NK-92 (cell line): ENCODE measurements around the gene C11orf58.
A peak's percentile ranks its signal among the peaks of the same experiment; 100 is the strongest.

Experiments used
- DNase-seq: peaks from one replicate; lab custom pipeline; 2025; ENCODE audit not compliant: unreplicated experiment; lab: John Stamatoyannopoulos, UW

C11orf58 gene

GRCh38 chr11:16738193-16738946, at the start of gene C11orf58:
Gene C11orf58 (plus strand): TSS chr11:16738647. CDS start chr11:16738779, 132 bp downstream.
- DNase-seq, result peak; percentile 75

GRCh38 chr11:16690086-16690485, 48.4 kb upstream of the C11orf58 start:
- DNase-seq, result no peak

GRCh38 chr11:16703795-16704194, 34.7 kb upstream of the C11orf58 start:
- DNase-seq, result no peak

GRCh38 chr11:16713594-16713993, 24.9 kb upstream of the C11orf58 start:
- no peak for DNase-seq

GRCh38 chr11:16722581-16723344, 15.7 kb upstream of the C11orf58 start:
- no peak for DNase-seq

- no peak for DNase-seq
Observed at GRCh38 chr11:16727806-16728205, 10.6 kb upstream of the C11orf58 start.

GRCh38 chr11:16737818-16738192, 642 bp upstream of the C11orf58 start:
- DNase-seq, result no peak

GRCh38 chr11:16738947-16739815, 734 bp downstream of the C11orf58 start:
- no peak for DNase-seq

- no peak for DNase-seq
Observed at GRCh38 chr11:16741473-16741872, 3.0 kb downstream of the C11orf58 start.

GRCh38 chr11:16743478-16743877, 5.0 kb downstream of the C11orf58 start:
- no peak for DNase-seq

- DNase-seq, result no peak
Observed at GRCh38 chr11:16744128-16744725, 5.8 kb downstream of the C11orf58 start.

- no peak for DNase-seq
Observed at GRCh38 chr11:16745950-16746605, 7.6 kb downstream of the C11orf58 start.

- no peak for DNase-seq
Observed at GRCh38 chr11:16749092-16749491, 10.6 kb downstream of the C11orf58 start.

GRCh38 chr11:16749666-16750065, 11.2 kb downstream of the C11orf58 start:
- DNase-seq, result no peak

- no peak for DNase-seq
Observed at GRCh38 chr11:16750417-16750816, 12.0 kb downstream of the C11orf58 start.

- DNase-seq, result no peak
Observed at GRCh38 chr11:16758382-16759024, 20.1 kb downstream of the C11orf58 start.

GRCh38 chr11:16759857-16760508, 21.5 kb downstream of the C11orf58 start:
- DNase-seq, result no peak

- DNase-seq, result no peak
Observed at GRCh38 chr11:16763746-16764145, 25.3 kb downstream of the C11orf58 start.

GRCh38 chr11:16764888-16765287, 26.4 kb downstream of the C11orf58 start:
- no peak for DNase-seq
